Uterus (tissue), 2 donors: ENCODE results near the gene KCND2.

Experiments used
- CTCF ChIP-seq, 4 experiments: fragments of 200-600 bp in 2 of 4; fragments of 450-650 bp in 2 of 4; sonication (generic) in 2 of 4; IDR thresholded peaks; one replicate each; pipeline ENCODE4 v1.5.1; 2016 to 2019; ENCODE audit warnings: antibody characterized with exemption in 4 of 4, mild to moderate bottlenecking in 2 of 4, moderate library complexity in 1 of 4
- POLR2A ChIP-seq, 2 donors: fragments of 450-650 bp; IDR thresholded peaks; one replicate each; pipeline ENCODE4 v1.6.1; 2016; ENCODE audit warnings: antibody characterized with exemption in 2 of 2, mild to moderate bottlenecking in 1 of 2, moderate library complexity in 1 of 2

- TF ChIP-seq CTCF (IDR thresholded peaks at IDR 0.05): no peak
- no peak for TF ChIP-seq POLR2A (IDR thresholded peaks at IDR 0.05)
Observed at GRCh38 chr7:120421151-120421651, 148.2 kb downstream of the KCND2 start.
